Stimulated activated CD4-positive, alpha-beta T cell treated with anti-CD3 and anti-CD28 coated beads, Interleukin-4, amount 100 ng/mL, for 24 hours (primary cell): ENCODE measurements around the gene ZNF641.
A peak's percentile ranks its signal among the peaks of the same experiment; 100 is the strongest.

Experiments used
- DNase-seq: peaks from one replicate; pipeline ENCODE4 v3.0.0-alpha.2; 2020

ZNF641 gene

GRCh38 chr12:48350249-48351021 is at the start of gene ZNF641:
ZNF641 (minus strand) TSS chr12:48350919; CDS start chr12:48348090, 2,829 bp downstream.
- DNase-seq, result peak; percentile 72

- no peak for DNase-seq
Observed at GRCh38 chr12:48390026-48390425, 39.3 kb upstream of the ZNF641 start.

DNA sequence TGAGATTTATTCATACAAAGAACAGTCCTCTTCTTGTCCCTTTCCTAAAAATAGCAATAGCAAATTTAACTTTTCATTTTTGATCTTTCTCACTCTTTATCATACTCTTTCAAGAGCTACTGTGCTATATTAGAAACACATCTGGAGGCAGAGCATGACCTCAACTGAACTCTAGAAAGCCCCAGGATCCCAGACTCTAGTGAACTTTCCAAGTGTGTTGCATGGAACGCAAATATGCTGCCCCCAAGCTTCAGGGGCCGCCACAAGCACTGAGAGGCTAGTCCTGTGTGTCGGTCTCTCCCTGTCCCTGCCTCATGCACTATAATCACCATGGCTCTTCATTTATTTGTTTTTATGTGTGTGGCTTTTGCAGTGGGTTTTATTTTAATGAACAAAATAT is 38.7 kb upstream of the ZNF641 start:
- no peak for DNase-seq

DNA sequence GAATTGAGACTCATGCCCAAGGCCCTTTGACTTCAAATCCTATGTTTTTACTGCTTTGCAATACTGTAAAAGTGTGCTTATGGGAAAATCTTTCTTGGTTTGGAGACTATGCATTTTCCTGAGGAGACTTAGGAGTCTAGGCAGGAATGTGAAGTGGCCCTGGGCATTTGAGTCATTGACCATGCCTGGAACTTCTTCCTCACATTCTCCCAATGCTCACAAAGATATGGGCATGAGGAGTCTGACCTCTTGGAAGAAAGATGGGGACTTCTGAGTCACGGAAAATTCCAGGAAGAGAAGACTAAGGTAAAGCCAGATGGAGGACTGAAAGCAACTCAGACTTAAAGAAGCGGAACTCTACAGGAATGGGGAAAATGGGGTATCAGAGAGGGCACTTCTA is 38.2 kb upstream of the ZNF641 start:
- DNase-seq, result no peak

DNA sequence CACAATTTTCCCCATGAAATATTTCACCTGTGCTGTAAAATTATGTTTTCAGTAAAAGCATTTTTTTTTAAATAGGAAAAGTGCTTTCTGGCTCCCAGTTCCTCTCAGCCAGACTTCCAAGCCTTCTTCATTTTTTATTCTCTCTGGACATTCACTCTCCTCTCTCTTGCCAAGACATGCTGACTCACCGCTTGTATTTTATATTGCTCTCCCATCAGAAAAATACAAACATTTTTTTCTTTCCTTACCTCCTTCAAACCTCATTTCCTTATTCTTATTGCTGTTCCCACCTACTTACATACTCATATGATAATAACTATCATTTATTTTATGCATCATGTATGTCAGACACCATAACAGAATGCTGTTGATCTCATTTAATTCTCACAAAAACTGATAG is 37.7 kb upstream of the ZNF641 start:
- no peak for DNase-seq

DNA sequence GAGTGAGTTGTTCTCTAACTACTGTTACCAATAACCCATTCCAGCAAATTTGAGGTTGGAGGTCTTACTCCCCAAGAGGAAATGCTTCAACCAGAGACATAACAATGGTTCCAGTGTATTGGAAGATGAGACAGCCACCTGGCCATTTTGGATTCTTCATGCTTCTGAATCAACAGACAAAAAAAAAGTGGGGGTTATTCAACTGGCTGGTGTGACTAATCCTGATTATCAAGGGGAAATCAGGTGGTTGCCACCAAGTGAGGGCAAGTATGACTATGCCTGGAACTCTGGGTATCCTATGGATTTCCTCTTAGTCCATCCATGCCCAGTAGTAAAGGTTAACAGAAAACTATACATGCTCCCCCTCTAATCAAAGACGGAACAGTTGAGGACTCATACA is 29.9 kb upstream of the ZNF641 start:
- no peak for DNase-seq

- no peak for DNase-seq
Observed at GRCh38 chr12:48379794-48380193, 29.1 kb upstream of the ZNF641 start.

DNA sequence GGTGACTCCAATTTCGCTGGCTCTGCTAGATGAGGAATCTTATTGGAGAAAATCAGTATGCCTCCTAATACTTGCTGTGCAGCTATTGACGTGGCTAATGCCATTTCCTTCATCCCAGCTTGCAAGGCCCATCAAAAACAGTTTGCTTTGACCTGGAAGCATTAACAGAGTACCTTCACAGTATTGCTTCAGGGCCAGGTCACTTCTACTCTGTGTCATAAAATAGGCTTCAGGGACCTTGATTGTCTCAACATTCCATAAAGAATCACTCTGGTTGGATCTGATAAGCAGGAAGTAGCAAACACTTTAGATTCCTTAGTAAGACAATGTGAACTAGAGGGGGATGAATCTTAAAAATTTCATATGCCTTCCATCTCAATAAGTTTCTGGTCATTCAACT is 26.9 kb upstream of the ZNF641 start:
- DNase-seq, result no peak

DNA sequence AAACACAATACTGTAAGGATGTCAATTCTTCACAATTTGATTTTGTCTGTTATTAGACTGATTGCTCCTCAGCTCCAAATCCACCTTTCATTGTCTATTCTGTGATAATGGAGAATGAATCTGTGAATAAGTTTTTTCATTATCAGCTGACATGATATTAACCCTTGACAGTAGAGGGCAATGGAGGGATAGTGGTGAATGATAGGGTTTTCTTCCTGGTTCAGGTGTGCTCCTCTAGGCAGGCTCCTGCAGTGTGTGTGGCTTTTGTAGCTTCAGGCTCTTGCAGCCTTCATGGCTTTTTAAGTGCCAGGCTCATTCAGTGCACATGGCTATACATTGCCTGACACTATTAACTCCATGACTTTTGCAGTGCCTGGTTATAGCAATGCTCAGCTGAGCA is 23.4 kb upstream of the ZNF641 start:
- DNase-seq, result no peak

- DNase-seq, result no peak
Observed at GRCh38 chr12:48366131-48366530, 15.4 kb upstream of the ZNF641 start.

DNA sequence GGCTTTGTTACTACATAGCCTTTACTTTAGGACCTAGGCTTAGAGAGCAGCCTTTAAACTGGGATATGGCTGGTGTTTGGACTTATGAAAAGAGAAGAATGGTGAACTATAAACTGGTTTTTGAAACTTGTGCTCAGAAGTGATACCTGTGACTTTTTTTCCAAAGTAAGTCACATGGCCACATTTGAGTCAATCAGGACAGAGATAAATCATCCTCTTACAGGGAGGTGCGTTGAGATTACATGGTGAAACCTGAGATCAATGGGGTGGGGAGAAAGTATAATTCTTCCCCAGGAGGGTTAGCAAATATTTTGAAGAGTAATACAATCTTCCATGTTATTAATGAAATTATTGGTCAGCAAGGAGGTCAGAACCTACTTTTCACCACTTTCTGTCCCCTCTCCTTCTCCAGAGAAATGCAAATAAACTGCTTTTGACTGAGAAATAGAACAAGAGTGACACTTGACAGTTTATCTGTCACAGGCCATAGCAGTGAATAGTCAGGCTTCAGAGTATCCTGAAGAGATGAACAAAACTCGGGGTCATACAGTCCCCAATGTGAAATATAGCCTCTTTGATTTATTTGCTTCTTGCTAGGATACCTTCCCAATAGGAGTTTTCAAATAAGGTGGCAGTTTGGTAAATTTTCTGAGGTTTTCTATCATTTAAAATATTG is 11.1 kb upstream of the ZNF641 start:
- DNase-seq, result no peak

- DNase-seq, result no peak
Observed at GRCh38 chr12:48358937-48359513, 8.3 kb upstream of the ZNF641 start.

GRCh38 chr12:48356041-48356768 is 5.5 kb upstream of the ZNF641 start:
- no peak for DNase-seq

GRCh38 chr12:48352157-48352760 is 1.5 kb upstream of the ZNF641 start:
- no peak for DNase-seq

DNA sequence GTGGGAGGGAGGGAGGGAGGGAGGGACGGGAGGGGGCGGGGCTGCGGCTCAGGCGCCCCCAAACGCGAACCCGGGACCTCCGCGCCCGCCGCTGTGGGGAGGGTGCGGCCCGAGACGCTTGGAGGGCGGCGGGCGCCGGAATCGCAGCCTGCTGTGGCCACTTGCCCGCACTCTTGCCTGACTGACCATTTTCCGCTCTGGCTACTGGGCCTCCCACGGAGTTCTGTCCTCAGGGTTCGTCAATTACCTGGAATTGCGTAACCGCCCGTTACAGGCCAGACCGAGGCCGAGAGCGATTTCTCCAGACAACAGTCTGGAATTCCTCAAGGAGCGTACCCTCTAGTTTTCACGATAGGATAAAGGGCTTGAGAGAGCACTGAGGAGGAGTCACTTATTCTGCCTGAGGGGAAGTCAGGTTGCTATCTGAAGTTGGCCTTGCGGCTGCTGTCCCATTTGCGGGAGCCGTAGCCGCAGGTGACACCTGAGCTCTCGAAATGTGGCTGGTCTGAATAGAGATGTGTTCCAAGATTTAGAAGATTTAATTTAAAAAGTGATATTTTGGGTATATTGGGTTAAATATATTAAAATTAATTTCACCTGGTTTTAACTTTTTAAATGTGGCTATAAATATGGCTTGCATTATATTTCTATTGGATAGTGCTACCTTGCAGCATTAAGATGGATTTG is 446 bp upstream of the ZNF641 start:
- DNase-seq, result no peak

DNA sequence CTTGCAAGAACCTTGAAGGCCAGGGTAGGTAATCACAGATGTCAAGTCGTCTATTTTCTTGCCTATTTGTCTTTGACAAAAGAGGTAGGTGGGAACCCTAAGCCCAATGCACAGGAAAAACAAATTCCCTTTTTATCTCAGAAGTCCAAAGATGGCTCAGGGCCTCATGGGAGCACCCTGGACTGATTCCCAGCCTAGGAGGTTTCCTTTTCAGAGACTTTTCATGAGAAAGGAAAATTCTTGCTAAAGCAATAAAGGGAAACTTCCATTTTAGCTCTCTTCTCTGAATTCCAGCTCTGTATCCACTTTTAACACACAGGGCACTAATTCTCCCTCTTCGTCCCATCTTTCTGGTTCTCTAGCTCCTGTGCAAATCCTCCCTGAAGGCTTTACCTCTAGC is 1.2 kb downstream of the ZNF641 start:
- DNase-seq, result no peak

DNA sequence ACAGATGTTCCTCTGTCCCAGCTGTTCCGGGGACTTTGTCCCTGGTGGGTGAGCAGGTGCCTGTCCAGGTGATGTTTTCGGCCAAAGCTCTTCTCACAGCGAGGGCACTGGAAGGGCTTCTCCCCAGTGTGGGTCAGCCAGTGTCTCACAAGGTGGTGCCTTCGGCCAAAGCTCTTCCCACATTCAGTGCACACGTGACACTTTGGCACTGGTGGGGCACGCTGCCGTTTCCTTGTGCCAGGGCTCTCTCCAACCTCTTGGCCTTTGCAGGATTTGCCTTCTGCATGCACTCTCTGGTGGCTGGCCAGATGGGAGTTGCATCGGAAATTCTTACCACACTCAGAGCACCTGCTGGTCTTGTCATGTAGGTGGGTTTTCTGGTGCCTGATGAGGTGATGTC is 7.7 kb downstream of the ZNF641 start:
- DNase-seq, result no peak

- no peak for DNase-seq
Observed at GRCh38 chr12:48340943-48341342, 9.8 kb downstream of the ZNF641 start.

- DNase-seq, result no peak
Observed at GRCh38 chr12:48339442-48340117, 11.1 kb downstream of the ZNF641 start.

DNA sequence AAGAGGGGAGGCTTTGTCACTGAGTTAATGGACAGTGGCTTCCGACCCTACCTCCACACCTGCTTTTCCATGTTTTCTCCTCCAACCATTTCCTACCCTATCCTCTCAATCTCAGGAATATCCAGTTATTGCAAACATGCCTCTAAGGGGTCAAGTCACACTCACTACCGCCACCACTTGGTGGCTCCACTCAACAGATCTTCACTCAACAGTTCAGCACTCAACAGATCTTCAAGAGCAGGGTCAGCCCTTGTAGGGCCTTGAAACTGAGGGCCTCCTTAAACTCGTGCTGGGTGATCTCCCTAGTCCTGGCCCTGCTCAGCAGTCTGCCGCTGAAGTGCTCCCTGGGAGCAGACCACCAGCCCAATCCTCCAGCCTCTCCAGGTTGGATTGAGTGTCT is 14.2 kb downstream of the ZNF641 start:
- no peak for DNase-seq

DNA sequence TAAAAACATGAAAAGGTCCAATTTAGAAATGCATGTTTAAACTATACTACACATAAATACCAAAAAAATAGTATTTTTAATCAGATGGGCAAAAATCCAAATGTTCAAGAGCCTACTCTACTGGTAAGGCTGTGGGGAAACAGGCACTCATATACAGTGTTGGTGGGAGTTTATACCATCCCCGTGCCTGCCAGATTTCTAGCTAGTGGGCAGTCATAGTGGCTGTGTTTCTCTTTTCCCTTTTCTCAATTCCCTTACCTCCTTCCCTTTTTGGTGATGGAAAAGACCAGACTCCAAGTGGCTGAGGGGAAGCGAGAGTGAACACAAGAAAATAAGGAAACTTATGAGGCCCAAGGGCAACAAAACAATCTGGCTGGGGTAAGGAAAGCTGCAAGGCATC is 14.7 kb downstream of the ZNF641 start:
- DNase-seq, result no peak

DNA sequence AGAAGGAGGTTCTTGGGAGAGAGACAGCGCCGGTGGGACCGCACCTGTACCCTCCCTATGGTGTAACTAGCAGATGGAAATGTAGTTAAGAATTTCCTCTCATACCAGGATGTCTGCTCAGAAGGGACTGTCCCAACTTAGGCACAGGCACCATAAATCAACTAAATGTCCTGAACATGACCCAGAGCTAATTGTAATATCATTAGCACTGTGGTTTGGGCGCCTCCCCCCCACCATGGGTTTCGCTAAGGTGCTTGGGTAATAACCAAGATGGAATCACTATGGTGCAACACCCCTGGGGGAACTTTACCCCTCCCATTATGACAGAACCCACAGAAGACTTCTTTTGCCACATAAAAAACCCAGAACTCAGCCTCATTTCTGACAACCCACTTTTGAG is 15.9 kb downstream of the ZNF641 start:
- peak; percentile 20 for DNase-seq
